Suprapubic skin (tissue), 4 donors: ENCODE data around the gene LYL1. TPM values are rescaled to one million over a fixed set of nuclear protein-coding genes. Genes with fewer than 3 reads are reported as not detected.

ENCODE experiments used
- DNase-seq, 2 donors: peaks; one replicate each; pipeline ENCODE4 v3.0.0-alpha.2; 2019; ENCODE audit warnings: low spot score in 2 of 2
- H3K27ac ChIP-seq: fragments of 200-600 bp; sonication (generic); one replicate; pipeline ENCODE4 v1.5.1; 2019
- H3K27me3 ChIP-seq: fragments of 200-600 bp; sonication (generic); one replicate; pipeline ENCODE4 v1.5.1; 2019
- H3K36me3 ChIP-seq: fragments of 200-600 bp; sonication (generic); one replicate; pipeline ENCODE4 v1.5.1; 2019
- H3K4me1 ChIP-seq: fragments of 200-600 bp; sonication (generic); one replicate; pipeline ENCODE4 v1.5.1; 2019
- H3K4me3 ChIP-seq: fragments of 200-600 bp; sonication (generic); one replicate; pipeline ENCODE4 v1.5.1; 2019; ENCODE audit warnings: mild to moderate bottlenecking
- H3K9me3 ChIP-seq: fragments of 200-600 bp; sonication (generic); one replicate; pipeline ENCODE4 v1.5.1; 2019
- EP300 ChIP-seq: sonication (generic); formaldehyde crosslinking; IDR thresholded peaks from one replicate; pipeline ENCODE4 v1.6.1; 2017; ENCODE audit warnings: antibody characterized with exemption
- POLR2A ChIP-seq, 2 donors: fragments of 450-650 bp; IDR thresholded peaks; one replicate each; pipeline ENCODE4 v1.6.1; 2017; ENCODE audit warnings: antibody characterized with exemption in 2 of 2, mild to moderate bottlenecking in 2 of 2, moderate library complexity in 2 of 2
- POLR2AphosphoS5 ChIP-seq, 3 donors: sonication (generic); formaldehyde crosslinking; IDR thresholded peaks; one replicate each; pipeline ENCODE4 v1.6.1; 2017; ENCODE audit warnings: antibody characterized with exemption in 3 of 3
- WGBS: methylation state at CpG from one replicate; pipeline ENCODE4 v1.1.5; 2018; 5-methylcytosine and 5-hydroxymethylcytosine counted together
- total RNA-seq, 4 donors: library from RNA; depleted of rRNA; stranded (reverse); fragments of >200 nt; gene quantifications; one replicate each; pipeline ENCODE4 v1.1.0, GENCODE V29; 2016
- TF ChIP-seq, protein P1 (sequence below), 2 donors: fragments of 200-600 bp in 1 of 2; fragments of 450-650 bp in 1 of 2; sonication (generic) in 1 of 2; IDR thresholded peaks; one replicate each; pipeline ENCODE4 v1.5.1; 2016 to 2019; ENCODE audit warnings: antibody characterized with exemption in 2 of 2, mild to moderate bottlenecking in 1 of 2, moderate library complexity in 1 of 2

LYL1 gene
- total RNA-seq, 4 donors from 2014 or later = 1.5 to 2.7 (median 2.2) TPM

DNA sequence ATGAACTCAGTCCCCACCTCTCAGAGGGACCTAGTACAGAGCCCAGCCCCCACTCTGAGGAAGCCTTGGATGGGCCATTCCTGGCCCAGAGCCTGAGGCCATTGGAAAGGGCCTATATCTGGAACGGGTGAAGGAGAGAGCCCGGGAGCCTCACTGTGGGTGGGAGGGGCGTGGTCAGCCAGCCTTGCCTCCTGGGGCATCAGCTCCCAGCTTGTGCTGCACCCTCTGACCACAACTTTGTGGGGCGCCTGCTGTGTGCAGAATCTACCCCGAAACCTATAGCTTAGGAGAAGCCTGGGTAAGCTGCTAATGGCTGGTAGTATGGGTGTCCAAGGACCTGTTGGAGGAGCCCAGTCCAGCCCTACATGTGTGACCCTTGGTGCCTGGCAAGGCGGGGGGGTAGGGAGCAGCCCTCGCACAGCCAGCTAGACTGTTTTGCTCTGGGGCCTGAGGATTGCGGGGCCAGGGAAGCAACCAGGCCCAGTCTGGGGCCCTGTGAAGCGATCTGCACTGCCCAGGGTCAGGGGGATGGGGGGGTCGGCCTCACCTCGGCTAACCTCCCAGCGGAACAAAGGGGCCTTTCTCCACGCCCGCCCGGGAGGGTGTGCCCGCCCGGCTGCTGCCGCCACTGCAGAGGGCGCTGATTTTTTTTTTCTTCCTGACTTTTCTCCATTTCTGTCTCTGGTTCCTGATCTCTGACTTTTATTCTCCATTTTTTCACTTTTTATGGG, 42.3 kb downstream of the LYL1 start:
- no peaks in the 10 kb centered on the region for H3K27me3 ChIP-seq
- H3K9me3 ChIP-seq = no peaks in the 10 kb centered on the region
- H3K4me3 ChIP-seq = peak overlapping the region; percentile 53
- TF ChIP-seq POLR2A (IDR thresholded peaks at IDR 0.05) = no peak
- peaks cover 99% of the 10 kb centered on the region for H3K4me1 ChIP-seq
- peak overlapping the region; percentile 92 for H3K27ac ChIP-seq
- no peak for DNase-seq
- H3K36me3 ChIP-seq = no peaks in the 10 kb centered on the region
- WGBS = 10% methylated on average over 14 of the region's 19 CpGs

DNA sequence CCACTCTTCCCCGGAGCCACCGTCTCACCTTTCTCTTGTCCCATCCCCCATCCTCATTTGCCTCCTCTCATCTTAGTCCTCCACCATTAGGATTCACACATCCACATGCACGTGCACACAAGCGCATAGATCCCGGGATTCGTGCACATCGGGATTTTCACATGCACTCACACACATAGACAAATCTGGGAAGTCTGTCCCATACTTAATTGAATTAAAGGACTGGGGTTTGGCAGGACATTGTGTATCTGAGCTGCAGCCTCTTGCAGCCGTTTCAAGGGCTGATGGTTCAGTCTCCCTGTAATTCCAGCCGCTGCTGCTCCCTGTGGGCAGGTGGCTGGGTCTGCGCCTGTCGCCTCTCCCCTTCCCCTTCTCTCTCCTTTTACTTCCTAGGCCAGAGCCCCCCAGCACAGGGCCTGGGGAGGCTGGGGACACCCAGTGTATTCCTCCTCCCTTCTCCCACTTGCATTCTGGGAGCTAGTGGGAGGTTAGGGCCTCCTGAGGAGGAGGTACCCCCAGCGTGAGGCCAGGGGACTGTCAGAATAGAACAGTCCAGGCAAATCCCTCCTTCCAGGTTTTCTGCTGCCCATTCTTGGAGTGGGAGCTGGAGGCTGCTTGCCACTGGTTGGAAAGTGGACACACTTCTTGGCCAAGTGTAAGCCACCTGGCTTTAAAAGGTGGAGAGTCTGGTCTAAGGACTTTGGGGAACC, 43.6 kb downstream of the LYL1 start:
- peak overlapping the region; percentile 92 for H3K27ac ChIP-seq
- TF ChIP-seq, protein P1, sequence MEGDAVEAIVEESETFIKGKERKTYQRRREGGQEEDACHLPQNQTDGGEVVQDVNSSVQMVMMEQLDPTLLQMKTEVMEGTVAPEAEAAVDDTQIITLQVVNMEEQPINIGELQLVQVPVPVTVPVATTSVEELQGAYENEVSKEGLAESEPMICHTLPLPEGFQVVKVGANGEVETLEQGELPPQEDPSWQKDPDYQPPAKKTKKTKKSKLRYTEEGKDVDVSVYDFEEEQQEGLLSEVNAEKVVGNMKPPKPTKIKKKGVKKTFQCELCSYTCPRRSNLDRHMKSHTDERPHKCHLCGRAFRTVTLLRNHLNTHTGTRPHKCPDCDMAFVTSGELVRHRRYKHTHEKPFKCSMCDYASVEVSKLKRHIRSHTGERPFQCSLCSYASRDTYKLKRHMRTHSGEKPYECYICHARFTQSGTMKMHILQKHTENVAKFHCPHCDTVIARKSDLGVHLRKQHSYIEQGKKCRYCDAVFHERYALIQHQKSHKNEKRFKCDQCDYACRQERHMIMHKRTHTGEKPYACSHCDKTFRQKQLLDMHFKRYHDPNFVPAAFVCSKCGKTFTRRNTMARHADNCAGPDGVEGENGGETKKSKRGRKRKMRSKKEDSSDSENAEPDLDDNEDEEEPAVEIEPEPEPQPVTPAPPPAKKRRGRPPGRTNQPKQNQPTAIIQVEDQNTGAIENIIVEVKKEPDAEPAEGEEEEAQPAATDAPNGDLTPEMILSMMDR (IDR thresholded peaks at IDR 0.05) = no peak
- TF ChIP-seq POLR2AphosphoS5 (IDR thresholded peaks at IDR 0.05) = no peak
- no peak for TF ChIP-seq POLR2A (IDR thresholded peaks at IDR 0.05)
- no peak for TF ChIP-seq EP300
- no peak for DNase-seq
- no peaks in the 10 kb centered on the region for H3K36me3 ChIP-seq
- no peaks in the 10 kb centered on the region for H3K9me3 ChIP-seq
- peak overlapping the region; percentile 5 for H3K4me3 ChIP-seq
- H3K4me1 ChIP-seq = peaks cover 100% of the 10 kb centered on the region
- 44% methylated on average over 12 of the region's 12 CpGs for WGBS
- no peaks in the 10 kb centered on the region for H3K27me3 ChIP-seq

DNA sequence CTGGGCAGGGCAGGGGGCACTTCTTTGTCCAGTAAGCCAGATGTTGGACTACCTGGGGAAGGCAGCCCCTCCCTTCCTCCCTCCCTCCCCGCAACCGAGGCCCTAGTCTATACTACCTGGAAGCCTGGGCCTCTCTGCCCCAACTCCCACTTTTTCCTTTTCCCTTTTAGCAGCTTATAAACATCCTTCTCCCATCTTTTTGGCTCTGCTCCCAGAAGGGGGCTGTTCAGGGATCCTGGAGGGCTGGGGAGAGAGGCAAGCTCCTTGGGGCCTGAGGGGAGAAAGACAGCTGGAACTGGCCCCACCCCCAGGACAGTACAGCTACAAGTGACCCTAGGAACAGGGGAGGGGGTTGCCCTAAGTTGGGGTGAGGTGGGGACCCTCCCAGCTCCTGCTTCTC, 44.9 kb downstream of the LYL1 start:
- peak overlapping the region; percentile 92 for H3K27ac ChIP-seq
- no peaks in the 10 kb centered on the region for H3K9me3 ChIP-seq
- TF ChIP-seq, protein P1 (IDR thresholded peaks at IDR 0.05) = no peak
- TF ChIP-seq POLR2AphosphoS5 (IDR thresholded peaks at IDR 0.05) (no peak), POLR2A (IDR thresholded peaks at IDR 0.05) (no peak), EP300 (no peak)
- H3K27me3 ChIP-seq = no peaks in the 10 kb centered on the region
- no peak overlapping the region for H3K4me3 ChIP-seq
- WGBS = 55% methylated on average over 2 of the region's 2 CpGs
- peaks cover 100% of the 10 kb centered on the region for H3K4me1 ChIP-seq
- DNase-seq = no peak
- no peaks in the 10 kb centered on the region for H3K36me3 ChIP-seq

DNA sequence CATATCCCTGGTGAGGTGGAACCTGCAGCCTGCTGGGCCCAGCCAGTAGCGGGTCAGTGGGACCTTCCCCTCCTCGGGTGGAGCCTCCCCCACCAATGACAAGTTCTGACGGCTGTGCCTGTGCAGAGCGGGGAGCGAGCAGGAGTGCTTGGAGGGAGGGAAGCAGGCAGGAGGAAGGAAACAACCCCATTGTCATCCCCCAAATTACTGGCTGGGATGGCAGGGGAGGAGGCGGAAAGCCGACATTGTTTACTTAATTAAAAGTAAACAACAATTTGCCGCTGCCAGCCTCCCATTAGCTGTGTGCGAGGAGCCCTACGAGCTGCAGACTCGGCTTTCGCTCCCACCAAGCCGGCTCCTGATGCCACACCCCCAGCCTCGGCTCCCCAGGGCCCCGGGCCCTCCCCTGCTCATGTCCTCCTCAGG, 45.5 kb downstream of the LYL1 start:
- H3K4me1 ChIP-seq = peaks cover 100% of the 10 kb centered on the region
- TF ChIP-seq POLR2AphosphoS5 (IDR thresholded peaks at IDR 0.05) (no peak), POLR2A (IDR thresholded peaks at IDR 0.05) (no peak), EP300 (no peak)
- TF ChIP-seq, protein P1 (IDR thresholded peaks at IDR 0.05) = no peak
- WGBS = 15% methylated on average over 15 of the region's 15 CpGs
- no peaks in the 10 kb centered on the region for H3K27me3 ChIP-seq
- peak overlapping the region; percentile 16 for H3K4me3 ChIP-seq
- no peaks in the 10 kb centered on the region for H3K36me3 ChIP-seq
- H3K9me3 ChIP-seq = no peaks in the 10 kb centered on the region
- no peak for DNase-seq
- peak overlapping the region; percentile 92 for H3K27ac ChIP-seq

DNA sequence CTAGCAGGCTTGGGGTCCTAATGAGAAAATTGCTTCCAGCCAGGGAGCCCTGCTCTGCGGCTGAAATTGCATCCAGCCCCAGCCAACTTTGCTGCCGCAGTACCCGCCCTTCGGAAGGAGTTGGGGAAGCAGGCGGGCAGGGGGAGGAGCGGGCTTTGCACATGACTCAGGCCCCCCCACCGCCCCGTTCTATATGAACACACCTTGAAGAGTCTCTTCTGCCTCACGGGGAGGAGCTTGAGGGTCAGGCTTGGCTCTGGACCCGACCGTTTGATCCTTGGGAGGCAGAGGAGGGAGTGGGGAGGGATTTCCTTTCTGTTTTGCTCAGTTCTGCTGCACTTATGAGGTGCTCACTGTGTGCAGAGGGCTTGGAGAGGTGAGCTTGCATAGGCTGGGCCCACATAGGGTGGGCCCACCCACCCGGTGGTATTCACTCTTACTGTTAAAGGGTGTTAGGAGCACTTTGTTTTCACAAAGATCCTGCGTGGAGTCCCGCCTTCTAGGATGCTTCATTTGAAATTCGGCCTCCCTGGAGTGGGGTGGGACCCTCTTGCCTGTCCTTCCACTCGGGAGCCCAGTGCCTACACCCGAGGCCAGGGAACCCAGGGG, 46.5 kb downstream of the LYL1 start:
- Histone ChIP-seq H3K4me1 (peaks cover 100% of the 10 kb centered on the region), H3K36me3 (no peaks in the 10 kb centered on the region), H3K27me3 (no peaks in the 10 kb centered on the region), H3K9me3 (no peaks in the 10 kb centered on the region), H3K4me3 (peak overlapping the region; percentile 30), H3K27ac (peak overlapping the region; percentile 92)
- TF ChIP-seq POLR2AphosphoS5 (IDR thresholded peaks at IDR 0.05) = peak in 1 of 3 donors; percentile 41
- TF ChIP-seq, protein P1 (IDR thresholded peaks at IDR 0.05) = no peak
- WGBS = 13% methylated on average over 17 of the region's 17 CpGs
- DNase-seq = peak; percentile 89 to 91
